MM.1S (cell line): Measurements from ENCODE around the gene CBX3.

Experiments used
- DNase-seq: peaks from one replicate; pipeline ENCODE4 v3.0.0-alpha.2; 2015
- H2AFZ ChIP-seq: fragments of 300-600 bp; sonication (generic); 2 replicates; pipeline ENCODE4 v1.6.0; 2016; ENCODE audit warnings: antibody characterized with exemption, low read length
- H3F3A ChIP-seq: fragments of 300-600 bp; sonication (generic); 2 replicates; pipeline ENCODE4 v1.6.1; 2016; ENCODE audit warnings: mild to moderate bottlenecking, antibody characterized with exemption, low read length, moderate library complexity, mixed read lengths; ENCODE audit not compliant: insufficient read depth
- H3K27ac ChIP-seq: fragments of 300-600 bp; sonication (generic); 2 replicates; pipeline ENCODE4 v1.5.1; 2016; ENCODE audit warnings: mild to moderate bottlenecking, low read length
- H3K27me3 ChIP-seq: fragments of 300-600 bp; sonication (generic); replicated peaks from 2 replicates; pipeline ENCODE4 v1.6.0; 2016; ENCODE audit warnings: low read length; ENCODE audit not compliant: insufficient read depth
- H3K36me3 ChIP-seq: fragments of 300-600 bp; sonication (generic); replicated peaks from 2 replicates; pipeline ENCODE4 v1.6.1; 2016; ENCODE audit warnings: mild to moderate bottlenecking, low read length, mixed read lengths; ENCODE audit not compliant: insufficient read depth
- H3K4me1 ChIP-seq: fragments of 300-600 bp; sonication (generic); 2 replicates; pipeline ENCODE4 v1.6.1; 2016; ENCODE audit warnings: low read length, mixed read lengths
- H3K4me2 ChIP-seq: fragments of 300-600 bp; sonication (generic); 2 replicates; pipeline ENCODE4 v1.6.0; 2016; ENCODE audit warnings: low read depth, low read length
- H3K4me3 ChIP-seq: fragments of 300-600 bp; sonication (generic); 2 replicates; pipeline ENCODE4 v1.5.1; 2016; ENCODE audit warnings: low read length, mixed read lengths
- H3K79me2 ChIP-seq: fragments of 300-600 bp; sonication (generic); 2 replicates; pipeline ENCODE4 v1.6.1; 2016; ENCODE audit warnings: mixed run types, low read length, mixed read lengths
- H3K9ac ChIP-seq: fragments of 300-600 bp; sonication (generic); 2 replicates; pipeline ENCODE4 v1.6.1; 2016; ENCODE audit warnings: low read length, mixed read lengths
- H3K9me2 ChIP-seq: fragments of 300-600 bp; sonication (generic); replicated peaks from 2 replicates; pipeline ENCODE4 v1.6.1; 2016; ENCODE audit warnings: mild to moderate bottlenecking, low read length, mixed read lengths; ENCODE audit not compliant: insufficient read depth
- H3K9me3 ChIP-seq: fragments of 300-600 bp; sonication (generic); replicated peaks from 2 replicates; pipeline ENCODE4 v1.6.1; 2016; ENCODE audit warnings: mild to moderate bottlenecking, low read length, mixed read lengths; ENCODE audit not compliant: insufficient read depth
- H4K20me1 ChIP-seq: fragments of 300-600 bp; sonication (generic); 2 replicates; pipeline ENCODE4 v1.6.1; 2016; ENCODE audit warnings: mild to moderate bottlenecking, low read length, moderate library complexity, mixed read lengths; ENCODE audit not compliant: insufficient read depth
- EZH2 ChIP-seq: fragments of 300-600 bp; sonication (generic); optimal IDR thresholded peaks from 2 replicates; pipeline ENCODE3; 2017; ENCODE audit warnings: low read depth, mild to moderate bottlenecking, antibody characterized with exemption, low read length, mixed read lengths
- EZH2phosphoT487 ChIP-seq: fragments of 300-600 bp; sonication (generic); IDR thresholded peaks from 2 replicates; pipeline ENCODE4 v1.6.1; 2018; ENCODE audit warnings: antibody characterized with exemption, low read length
- TF ChIP-seq, protein P1 (sequence below): fragments of 300-600 bp; sonication (generic); IDR thresholded peaks from 2 replicates; pipeline ENCODE4 v1.5.1; 2016; ENCODE audit warnings: antibody characterized with exemption, low read length, mixed read lengths

The CBX3 gene

DNA sequence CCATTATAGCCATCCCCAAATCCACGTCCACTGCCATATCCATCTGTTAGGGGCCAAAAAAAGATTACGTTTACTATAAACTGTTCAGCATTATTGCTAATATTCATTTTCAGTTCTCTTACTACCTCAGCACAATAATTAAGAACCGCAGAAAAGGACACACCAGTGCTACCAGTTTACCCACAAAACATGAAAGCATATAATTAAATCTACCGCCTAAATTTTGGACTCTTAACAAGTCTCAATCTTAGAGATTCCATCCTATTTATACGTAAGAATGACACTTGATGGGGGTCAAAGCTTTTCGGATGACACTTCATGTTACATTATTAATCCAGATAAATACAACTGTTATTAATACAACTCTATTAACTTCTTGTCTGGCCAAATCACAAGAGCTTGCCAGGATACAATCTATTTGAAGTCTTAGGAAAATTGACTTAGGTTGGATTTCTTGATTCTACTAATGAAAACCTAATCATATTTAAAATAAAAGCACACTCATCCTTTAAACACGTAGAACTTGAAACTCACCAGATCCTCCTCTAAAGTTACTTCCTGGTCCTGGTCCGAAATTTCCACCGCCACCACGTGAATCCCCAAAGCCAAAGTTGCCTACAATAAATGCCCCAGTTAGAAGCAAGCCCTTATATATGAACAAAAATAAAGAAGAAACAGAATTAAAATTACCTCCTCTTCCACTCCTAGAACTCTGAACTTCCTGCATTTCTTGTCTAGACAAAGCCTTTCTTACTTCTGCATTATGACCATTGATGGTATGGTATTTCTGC lies 5.5 kb upstream of the CBX3 start:
- no peak for DNase-seq
- Histone ChIP-seq H3K36me3 (peaks cover 54% of the 10 kb centered on the region), H2AFZ (no peak overlapping the region), H3K79me2 (peaks cover 95% of the 10 kb centered on the region), H3K9ac (no peak overlapping the region), H3F3A (peaks cover 86% of the 10 kb centered on the region), H3K4me2 (peak overlapping the region; percentile 66), H3K4me1 (peaks cover 48% of the 10 kb centered on the region), H3K4me3 (0 out of 2 replicates have a peak overlapping the region, but pooled peaks have one; percentile 96), H3K9me3 (no peaks in the 10 kb centered on the region), H4K20me1 (peaks cover 86% of the 10 kb centered on the region), H3K27me3 (no peaks in the 10 kb centered on the region), H3K27ac (no peak overlapping the region), H3K9me2 (no peaks in the 10 kb centered on the region)
- TF ChIP-seq EZH2 = no peak
- TF ChIP-seq EZH2phosphoT487 = no peak
- TF ChIP-seq, protein P1, sequence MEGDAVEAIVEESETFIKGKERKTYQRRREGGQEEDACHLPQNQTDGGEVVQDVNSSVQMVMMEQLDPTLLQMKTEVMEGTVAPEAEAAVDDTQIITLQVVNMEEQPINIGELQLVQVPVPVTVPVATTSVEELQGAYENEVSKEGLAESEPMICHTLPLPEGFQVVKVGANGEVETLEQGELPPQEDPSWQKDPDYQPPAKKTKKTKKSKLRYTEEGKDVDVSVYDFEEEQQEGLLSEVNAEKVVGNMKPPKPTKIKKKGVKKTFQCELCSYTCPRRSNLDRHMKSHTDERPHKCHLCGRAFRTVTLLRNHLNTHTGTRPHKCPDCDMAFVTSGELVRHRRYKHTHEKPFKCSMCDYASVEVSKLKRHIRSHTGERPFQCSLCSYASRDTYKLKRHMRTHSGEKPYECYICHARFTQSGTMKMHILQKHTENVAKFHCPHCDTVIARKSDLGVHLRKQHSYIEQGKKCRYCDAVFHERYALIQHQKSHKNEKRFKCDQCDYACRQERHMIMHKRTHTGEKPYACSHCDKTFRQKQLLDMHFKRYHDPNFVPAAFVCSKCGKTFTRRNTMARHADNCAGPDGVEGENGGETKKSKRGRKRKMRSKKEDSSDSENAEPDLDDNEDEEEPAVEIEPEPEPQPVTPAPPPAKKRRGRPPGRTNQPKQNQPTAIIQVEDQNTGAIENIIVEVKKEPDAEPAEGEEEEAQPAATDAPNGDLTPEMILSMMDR = no peak

DNA sequence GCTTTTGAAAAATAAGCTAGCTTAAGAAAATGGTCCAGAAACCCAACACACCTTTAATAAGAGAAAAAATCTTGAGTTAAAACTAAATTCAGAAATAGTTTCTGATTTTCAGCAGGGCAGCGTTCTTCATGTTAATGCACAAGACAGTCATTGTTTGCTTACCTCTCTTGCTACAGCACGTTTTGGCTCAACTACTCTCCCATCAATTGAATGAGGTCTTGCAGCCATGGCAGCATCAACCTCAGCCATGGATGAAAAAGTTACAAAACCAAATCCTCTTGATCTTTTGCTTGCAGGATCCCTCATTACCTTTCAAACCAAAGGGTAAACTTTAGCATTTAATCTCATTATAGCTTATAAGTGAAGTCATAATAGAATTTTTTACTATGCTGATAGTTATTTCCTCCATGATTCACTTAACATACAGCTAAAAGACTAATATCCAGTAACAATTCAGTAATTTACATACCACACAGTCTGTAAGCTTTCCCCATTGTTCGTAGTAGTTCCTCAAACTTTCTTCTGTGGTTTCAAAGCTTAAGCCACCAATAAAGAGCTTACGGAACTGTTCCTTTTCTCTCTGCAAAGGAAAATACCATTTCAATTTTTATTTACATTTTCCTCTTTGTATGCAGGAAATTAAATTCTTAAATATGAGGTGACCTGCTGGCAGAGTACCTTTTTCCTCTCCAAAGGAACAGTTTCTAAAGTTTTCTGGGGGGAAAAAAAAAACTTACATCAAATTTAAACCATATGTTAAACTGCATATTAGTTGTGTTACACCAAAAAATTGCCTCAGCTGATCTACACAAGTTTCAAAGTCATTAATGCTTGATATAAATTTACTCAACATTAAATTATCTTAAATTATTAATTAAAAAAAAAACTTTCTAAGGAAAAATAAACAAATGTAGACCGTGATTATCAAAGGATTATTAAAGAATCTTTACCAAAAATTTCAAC lies 4.1 kb upstream of the CBX3 start:
- H3K9me3 ChIP-seq = no peaks in the 10 kb centered on the region
- H3K79me2 ChIP-seq = peaks cover 90% of the 10 kb centered on the region
- H3K27ac ChIP-seq = no peak overlapping the region
- H3K9me2 ChIP-seq = no peaks in the 10 kb centered on the region
- no peak for TF ChIP-seq EZH2
- TF ChIP-seq, protein P1 = no peak
- no peak for TF ChIP-seq EZH2phosphoT487
- H3K4me2 ChIP-seq = peak overlapping the region; percentile 66
- peak overlapping the region; percentile 22; the same call in 1 of the 2 replicates for H3K9ac ChIP-seq
- no peaks in the 10 kb centered on the region for H3K27me3 ChIP-seq
- no peak overlapping the region for H2AFZ ChIP-seq
- no peak for DNase-seq
- H4K20me1 ChIP-seq = peaks cover 72% of the 10 kb centered on the region
- H3K4me1 ChIP-seq = peaks cover 39% of the 10 kb centered on the region
- peak overlapping the region; percentile 96 for H3K4me3 ChIP-seq
- H3K36me3 ChIP-seq = peaks cover 44% of the 10 kb centered on the region
- H3F3A ChIP-seq = peaks cover 74% of the 10 kb centered on the region

DNA sequence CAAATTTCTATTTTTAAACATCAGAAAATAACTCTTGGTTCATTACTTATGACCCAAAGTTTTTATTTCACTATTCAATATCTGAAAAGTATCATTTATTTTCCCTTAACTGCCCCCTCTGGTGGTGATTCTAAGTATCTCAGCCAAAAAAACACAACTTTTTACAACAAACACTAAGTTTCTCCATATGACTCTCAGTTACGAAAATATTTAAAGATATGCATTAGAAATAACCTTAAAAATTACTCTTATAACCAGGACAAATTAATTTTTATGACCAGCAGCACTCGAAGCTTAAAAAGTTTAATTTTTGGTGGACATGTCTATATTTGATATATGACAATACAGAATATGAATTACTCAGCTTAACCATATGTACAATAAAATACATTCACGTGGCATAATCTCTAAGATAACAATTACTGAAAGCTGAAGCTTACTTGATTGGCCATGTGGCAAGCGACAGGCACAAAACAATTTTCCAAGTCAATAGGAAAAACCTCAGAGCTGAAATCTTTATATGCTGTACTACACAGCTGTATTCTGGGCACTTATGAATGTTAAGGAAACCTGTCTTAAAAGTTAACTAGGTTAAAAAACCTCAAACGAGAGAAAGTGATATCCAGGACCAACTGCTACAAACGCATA lies 3.3 kb upstream of the CBX3 start:
- Histone ChIP-seq H3K79me2 (peaks cover 90% of the 10 kb centered on the region), H3K4me1 (peaks cover 31% of the 10 kb centered on the region), H3K4me2 (peak overlapping the region; percentile 66), H4K20me1 (peaks cover 66% of the 10 kb centered on the region), H3F3A (peaks cover 66% of the 10 kb centered on the region), H3K9me3 (no peaks in the 10 kb centered on the region), H3K9ac (peak overlapping the region; percentile 97; the same call in 1 of the 2 replicates), H2AFZ (no peak overlapping the region), H3K9me2 (no peaks in the 10 kb centered on the region), H3K27ac (no peak overlapping the region), H3K36me3 (peaks cover 36% of the 10 kb centered on the region), H3K27me3 (no peaks in the 10 kb centered on the region), H3K4me3 (peak overlapping the region; percentile 96)
- no peak for TF ChIP-seq EZH2
- no peak for TF ChIP-seq EZH2phosphoT487
- TF ChIP-seq, protein P1 = peak; percentile 72
- peak; percentile 67 for DNase-seq
